ENCODE data around the gene ZMIZ1. TPM values are rescaled to one million over a fixed set of nuclear protein-coding genes. Genes with fewer than 3 reads are reported as not detected.

Gene ZMIZ1
- polyA plus RNA-seq, 3 donors: 3.3 to 64.6 (median 8.9) TPM

GRCh38 chr10:79349072-79349491 is 280.3 kb downstream of the ZMIZ1 start:
- no peaks in the 10 kb centered on the region for H3K9me3 ChIP-seq (replicated peaks in 1 of 2; ENCODE audit: control insufficient read depth in 1 of 2, insufficient read depth in 1 of 2, low read length in 2 of 2)
- peak overlapping the region; percentile 82 for H3K4me2 ChIP-seq (replicated peaks; ENCODE audit: extremely low read depth, low read length, poor library complexity, severe bottlenecking)
- H3K4me3 ChIP-seq (replicated peaks in 1 of 3; ENCODE audit: low read depth in 2 of 3, low read length in 3 of 3): peak overlapping the region in 2 of 3 experiments; percentile 83 to 88
- intact Hi-C loops (cut with micrococcal nuclease): loop anchor here (5.0 kb wide), 3 partner anchors 37 to 102 kb away; no protein-coding TSS in a partner anchor
- Mint-ChIP-seq H3K4me1 (peaks cover 79% of the 10 kb centered on the region), H3K36me3 (peaks cover 56% of the 10 kb centered on the region in 2 donors), H3K9me3 (peaks cover 0 to 2% (median 0%) of the 10 kb centered on the region in 7 donors), H3K4me3 (peak overlapping the region; percentile 91 to 92), H3K27me3 (ENCODE audit: low read depth in 3 of 3) (peaks cover 0 to 4% (median 4%) of the 10 kb centered on the region in 3 donors), H3K27ac (peak overlapping the region; percentile 96 to 98 (median 97))
- H3K36me3 ChIP-seq (replicated peaks in 1 of 2; ENCODE audit: control insufficient read depth in 1 of 2, insufficient read depth in 2 of 2, low read length in 2 of 2): peaks cover 49 to 55% of the 10 kb centered on the region in 2 donors
- peak overlapping the region; percentile 96 to 99 for H3K27ac ChIP-seq (ENCODE audit: low read depth in 1 of 2, low read length in 2 of 2)
- TF ChIP-seq CTCF (IDR thresholded peaks at IDR 0.05): no peak
- H3K9ac ChIP-seq (ENCODE audit: insufficient read depth, low read length, poor library complexity, severe bottlenecking): peak overlapping the region; percentile 100
- DNase-seq: peak in 1 of 3 donors; percentile 9
- H4K20me1 ChIP-seq (ENCODE audit: insufficient read depth, low read length): peaks cover 67% of the 10 kb centered on the region
- 85% methylated on average over 4 of the region's 6 CpGs for WGBS (ENCODE audit: insufficient coverage)
- H3K27me3 ChIP-seq (ENCODE audit: control insufficient read depth in 2 of 2, insufficient read depth in 2 of 2, low read length in 2 of 2): no peaks in the 10 kb centered on the region
- H2AFZ ChIP-seq (ENCODE audit: insufficient read depth, low read depth, low read length, poor library complexity, severe bottlenecking): no peak overlapping the region
- peaks cover 90 to 94% of the 10 kb centered on the region in 2 donors for H3K4me1 ChIP-seq (ENCODE audit: control insufficient read depth in 1 of 2, insufficient read depth in 2 of 2, low read length in 2 of 2)
- H3K79me2 ChIP-seq (ENCODE audit: insufficient read depth, low read length): peaks cover 69% of the 10 kb centered on the region

- H3K4me3 Mint-ChIP-seq: peak overlapping the region; percentile 42 to 92
- H2AFZ ChIP-seq (ENCODE audit: insufficient read depth, low read depth, low read length, poor library complexity, severe bottlenecking): no peak overlapping the region
- peak overlapping the region; percentile 100 for H3K9ac ChIP-seq (ENCODE audit: insufficient read depth, low read length, poor library complexity, severe bottlenecking)
- intact Hi-C loops (cut with micrococcal nuclease): loop anchor here (5.0 to 10.0 kb wide), 5 partner anchors 33 to 105 kb away; no protein-coding TSS in a partner anchor
- peak overlapping the region; percentile 82 for H3K4me2 ChIP-seq (replicated peaks; ENCODE audit: extremely low read depth, low read length, poor library complexity, severe bottlenecking)
- H3K9me3 ChIP-seq (replicated peaks in 1 of 2; ENCODE audit: control insufficient read depth in 1 of 2, insufficient read depth in 1 of 2, low read length in 2 of 2): no peaks in the 10 kb centered on the region
- peaks cover 64 to 65% of the 10 kb centered on the region in 2 donors for H3K36me3 Mint-ChIP-seq
- H3K4me3 ChIP-seq (replicated peaks in 1 of 3; ENCODE audit: low read depth in 2 of 3, low read length in 3 of 3): peak overlapping the region in 1 of 3 experiments; percentile 83
- H4K20me1 ChIP-seq (ENCODE audit: insufficient read depth, low read length): peaks cover 75% of the 10 kb centered on the region
- WGBS (ENCODE audit: insufficient coverage): 80% methylated on average over 6 of the region's 6 CpGs
- H3K27me3 Mint-ChIP-seq (ENCODE audit: low read depth in 3 of 3): peaks cover 0 to 4% (median 3%) of the 10 kb centered on the region in 3 donors
- peaks cover 77% of the 10 kb centered on the region for H3K79me2 ChIP-seq (ENCODE audit: insufficient read depth, low read length)
- peaks cover 82% of the 10 kb centered on the region for H3K4me1 Mint-ChIP-seq
- H3K27ac Mint-ChIP-seq: peak overlapping the region; percentile 82 to 98 (median 96)
- no peaks in the 10 kb centered on the region for H3K27me3 ChIP-seq (ENCODE audit: control insufficient read depth in 2 of 2, insufficient read depth in 2 of 2, low read length in 2 of 2)
- H3K36me3 ChIP-seq (replicated peaks in 1 of 2; ENCODE audit: control insufficient read depth in 1 of 2, insufficient read depth in 2 of 2, low read length in 2 of 2): peaks cover 57 to 63% of the 10 kb centered on the region in 2 donors
- H3K9me3 Mint-ChIP-seq: peaks cover 0 to 2% (median 0%) of the 10 kb centered on the region in 7 donors
- H3K4me1 ChIP-seq (ENCODE audit: control insufficient read depth in 1 of 2, insufficient read depth in 2 of 2, low read length in 2 of 2): peaks cover 92 to 96% of the 10 kb centered on the region in 2 donors
- peak overlapping the region; percentile 96 to 99 for H3K27ac ChIP-seq (ENCODE audit: low read depth in 1 of 2, low read length in 2 of 2)
- TF ChIP-seq CTCF (IDR thresholded peaks at IDR 0.05): no peak
- peak in 1 of 3 donors; percentile 7 for DNase-seq
Observed at GRCh38 chr10:79349766-79350406, 281.1 kb downstream of the ZMIZ1 start.
